ENCODE measurements around the gene THSD7A.

The THSD7A gene

GRCh38 chr7:11612737-11613136 lies 219.3 kb downstream of the THSD7A start:
- TF ChIP-seq CTCF (IDR thresholded peaks at IDR 0.05), result no peak
- Histone ChIP-seq H3K27me3 (no peaks in the 10 kb centered on the region), H3K4me3 (ENCODE audit: low read depth in 1 of 2, low read length in 1 of 2) (no peak overlapping the region), H3K27ac (no peak overlapping the region), H3K36me3 (no peaks in the 10 kb centered on the region), H3K4me1 (ENCODE audit: control insufficient read depth in 1 of 2, insufficient read depth in 1 of 2, low read depth in 1 of 2, low read length in 1 of 2) (no peaks in the 10 kb centered on the region), H3K9me3 (no peaks in the 10 kb centered on the region)

- no peaks in the 10 kb centered on the region for H3K4me1 ChIP-seq (ENCODE audit: control insufficient read depth in 1 of 2, insufficient read depth in 1 of 2, low read depth in 1 of 2, low read length in 1 of 2)
- H3K27me3 ChIP-seq, result no peaks in the 10 kb centered on the region
- no peaks in the 10 kb centered on the region for H3K36me3 ChIP-seq
- H3K27ac ChIP-seq, result no peak overlapping the region
- TF ChIP-seq CTCF (IDR thresholded peaks at IDR 0.05), result no peak
- H3K9me3 ChIP-seq, result no peaks in the 10 kb centered on the region
- H3K4me3 ChIP-seq (ENCODE audit: low read depth in 1 of 2, low read length in 1 of 2), result no peak overlapping the region
These were observed 222.8 kb downstream of the THSD7A start for GRCh38 chr7:11609096-11609670.

GRCh38 chr7:11607686-11608085 lies 224.3 kb downstream of the THSD7A start:
- no peak overlapping the region for H3K4me3 ChIP-seq (ENCODE audit: low read depth in 1 of 2, low read length in 1 of 2)

GRCh38 chr7:11605749-11606148 lies 226.2 kb downstream of the THSD7A start:
- no peak overlapping the region for H3K4me3 ChIP-seq (ENCODE audit: low read depth in 1 of 2, low read length in 1 of 2)
- H3K27ac ChIP-seq, result no peak overlapping the region
- H3K4me1 ChIP-seq (ENCODE audit: control insufficient read depth in 1 of 2, insufficient read depth in 1 of 2, low read depth in 1 of 2, low read length in 1 of 2), result no peaks in the 10 kb centered on the region
- TF ChIP-seq CTCF (IDR thresholded peaks at IDR 0.05), result no peak
- H3K36me3 ChIP-seq, result no peaks in the 10 kb centered on the region
- no peaks in the 10 kb centered on the region for H3K27me3 ChIP-seq
- no peaks in the 10 kb centered on the region for H3K9me3 ChIP-seq

More at GRCh38 chr7:11607686-11608085, 224.3 kb downstream of the THSD7A start:
- no peaks in the 10 kb centered on the region for H3K9me3 ChIP-seq
- H3K4me1 ChIP-seq (ENCODE audit: control insufficient read depth in 1 of 2, insufficient read depth in 1 of 2, low read depth in 1 of 2, low read length in 1 of 2), result no peaks in the 10 kb centered on the region
- H3K27ac ChIP-seq, result no peak overlapping the region
- no peaks in the 10 kb centered on the region for H3K36me3 ChIP-seq
- TF ChIP-seq CTCF (IDR thresholded peaks at IDR 0.05), result no peak
- H3K27me3 ChIP-seq, result no peaks in the 10 kb centered on the region

GRCh38 chr7:11604505-11604904 lies 227.5 kb downstream of the THSD7A start:
- Histone ChIP-seq H3K36me3 (no peaks in the 10 kb centered on the region), H3K4me3 (ENCODE audit: low read depth in 1 of 2, low read length in 1 of 2) (no peak overlapping the region), H3K9me3 (no peaks in the 10 kb centered on the region), H3K27me3 (no peaks in the 10 kb centered on the region), H3K4me1 (ENCODE audit: control insufficient read depth in 1 of 2, insufficient read depth in 1 of 2, low read depth in 1 of 2, low read length in 1 of 2) (no peaks in the 10 kb centered on the region), H3K27ac (no peak overlapping the region)
- no peak for TF ChIP-seq CTCF (IDR thresholded peaks at IDR 0.05)

GRCh38 chr7:11601761-11602160 lies 230.2 kb downstream of the THSD7A start:
- H3K27ac ChIP-seq, result no peak overlapping the region
- no peak overlapping the region for H3K4me3 ChIP-seq (ENCODE audit: low read depth in 1 of 2, low read length in 1 of 2)
- no peaks in the 10 kb centered on the region for H3K9me3 ChIP-seq
- no peaks in the 10 kb centered on the region for H3K27me3 ChIP-seq
- no peaks in the 10 kb centered on the region for H3K36me3 ChIP-seq
- no peaks in the 10 kb centered on the region for H3K4me1 ChIP-seq (ENCODE audit: control insufficient read depth in 1 of 2, insufficient read depth in 1 of 2, low read depth in 1 of 2, low read length in 1 of 2)
- no peak for TF ChIP-seq CTCF (IDR thresholded peaks at IDR 0.05)

Data from neutrophil (primary cell).